ENCODE data around the gene CAT. TPM values are rescaled to one million over a fixed set of nuclear protein-coding genes. Genes with fewer than 3 reads are reported as not detected.

Gene CAT
- total RNA-seq, 2 donors from 2014 or later, result 53.3 to 71.5 TPM

DNA sequence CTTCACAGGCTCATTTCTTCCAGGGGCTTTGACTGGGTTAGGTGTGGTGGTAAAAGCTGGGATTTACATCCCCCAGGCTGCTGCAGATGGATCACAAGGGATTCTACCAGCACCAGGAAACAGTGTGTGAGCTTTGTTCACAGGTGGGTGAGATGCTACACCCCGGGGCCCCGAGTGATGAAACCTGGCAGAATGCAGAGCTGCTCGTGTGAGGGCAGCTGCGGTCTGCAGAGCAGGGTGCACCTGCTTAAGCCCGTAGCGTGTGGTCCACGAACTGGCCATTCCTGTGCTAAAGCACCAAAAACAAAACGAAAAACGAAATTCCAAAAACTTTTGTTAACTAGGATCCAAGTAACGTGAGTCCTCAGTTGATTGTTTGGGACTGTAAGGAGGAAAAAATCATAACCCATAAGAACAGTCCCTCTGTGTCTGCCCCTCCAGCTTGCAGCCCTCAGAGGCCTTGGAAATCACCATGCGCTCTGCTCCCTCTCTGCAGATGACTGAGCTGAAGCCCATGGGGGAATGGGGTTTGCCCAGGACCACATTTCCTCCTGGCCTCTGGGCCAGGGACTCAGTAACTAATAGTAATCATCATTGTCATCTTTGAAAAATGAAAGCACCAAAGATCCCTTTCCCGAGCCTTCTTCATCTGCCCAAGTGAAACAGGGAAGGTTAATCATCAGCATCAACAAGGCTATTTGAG, 50.3 kb downstream of the CAT start:
- intact Hi-C loops (cut with DNase I), result no loop called here
- no peak for DNase-seq (ENCODE audit: low spot score)

DNA sequence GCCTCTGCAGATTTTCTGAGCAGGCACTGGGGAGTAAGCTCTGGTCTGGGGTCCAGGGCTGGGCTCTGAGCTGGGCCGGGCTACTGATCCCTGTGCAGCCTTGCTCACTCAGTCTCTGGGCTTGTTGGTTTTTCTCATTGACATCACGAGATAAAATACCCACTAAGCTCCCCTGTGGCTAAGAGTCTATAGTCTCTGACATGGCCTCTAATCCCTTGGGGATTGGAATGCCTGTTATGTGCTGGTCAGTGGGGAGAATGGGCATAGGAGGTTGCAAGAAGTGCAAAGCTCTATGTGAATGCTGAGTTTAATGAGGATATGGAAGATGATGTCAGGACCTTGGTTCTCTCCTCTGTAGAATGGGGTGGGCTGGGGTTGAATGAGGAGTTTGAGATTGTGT, 51.6 kb downstream of the CAT start:
- no peak for DNase-seq (ENCODE audit: low spot score)
- intact Hi-C loops (cut with DNase I), result no loop called here

DNA sequence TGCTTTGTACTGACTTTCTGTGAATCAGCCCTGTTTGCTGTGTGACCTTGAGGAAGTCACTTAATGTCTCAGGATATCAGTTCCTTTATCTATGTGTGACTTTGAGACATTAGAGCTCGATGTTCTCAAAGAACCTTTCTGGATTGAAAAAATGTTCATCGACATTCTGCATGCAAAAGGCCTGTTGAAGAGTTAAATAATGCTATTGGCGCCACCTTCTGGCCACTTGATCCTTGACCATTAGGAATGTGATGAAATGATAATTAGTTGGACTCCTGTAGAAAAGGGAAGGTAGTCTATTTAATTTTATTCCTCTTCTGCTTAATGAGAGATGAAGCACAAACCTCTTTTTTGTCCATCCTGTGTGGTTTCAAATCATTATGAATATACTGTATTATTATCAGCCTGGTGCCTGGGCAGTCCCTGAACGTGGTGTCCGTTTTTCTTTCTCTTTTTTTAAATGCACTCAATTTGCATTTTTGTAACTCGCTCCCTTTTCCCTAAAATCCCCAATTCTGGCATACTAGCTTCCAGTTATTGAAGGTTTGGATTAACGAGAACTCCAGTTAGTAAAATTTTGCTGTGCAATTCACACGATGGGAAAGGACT, 54.2 kb downstream of the CAT start:
- intact Hi-C loops (cut with DNase I), result no loop called here

DNA sequence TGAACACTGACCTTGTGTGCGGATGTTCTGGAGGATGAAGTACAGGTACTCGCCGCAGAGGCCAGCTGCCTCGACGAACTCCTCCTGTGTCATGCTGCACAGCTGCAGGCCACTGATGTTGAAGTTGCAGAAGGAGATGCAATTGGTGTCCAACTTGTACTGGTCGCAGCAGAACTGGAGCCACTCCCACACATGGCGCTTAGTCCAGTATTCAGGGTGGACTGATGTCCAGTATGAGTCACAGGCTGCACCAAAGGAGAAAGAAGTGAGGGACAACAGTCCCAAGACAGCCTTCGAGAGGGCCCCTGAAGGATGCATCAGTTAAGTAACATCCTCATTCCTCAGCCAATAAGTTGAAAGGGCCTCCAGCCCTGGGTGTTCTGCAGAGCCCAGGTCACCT, 54.7 kb downstream of the CAT start:
- intact Hi-C loops (cut with DNase I), result no loop called here
- no peak for DNase-seq (ENCODE audit: low spot score)

More for the DNA sequence above, 54.2 kb downstream of the CAT start:
- DNase-seq (ENCODE audit: low spot score), result no peak

DNA sequence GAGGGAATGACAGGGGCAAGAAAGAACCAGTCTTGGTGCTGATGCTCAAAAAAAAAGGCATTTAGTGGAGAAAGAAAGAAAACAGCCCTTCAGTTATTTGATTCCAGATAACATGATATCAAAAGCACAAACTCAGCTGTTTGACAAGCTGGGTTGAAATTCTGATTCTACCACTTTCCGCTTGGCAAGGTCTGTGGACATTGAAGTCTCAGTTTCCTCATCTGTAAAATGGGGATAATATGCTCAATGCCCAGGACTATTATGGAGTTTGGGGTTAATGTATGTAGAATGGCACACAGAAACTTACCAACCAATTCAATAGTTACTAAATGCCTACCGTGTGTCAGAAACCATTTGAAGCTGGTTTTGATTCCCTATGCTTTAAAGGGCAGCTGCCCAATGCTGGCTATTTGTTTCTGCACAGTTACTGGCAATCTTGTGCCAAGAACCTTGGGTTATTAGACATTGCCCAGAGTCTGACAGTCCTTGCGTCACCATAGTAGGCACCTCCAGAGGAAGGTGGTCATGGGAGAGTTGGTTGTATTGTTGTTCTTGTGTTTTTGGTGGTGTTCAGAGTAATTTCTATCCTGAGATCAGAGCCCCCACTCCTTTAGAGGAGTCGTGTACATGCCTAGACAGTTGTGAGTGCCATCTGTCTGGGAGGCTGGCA, 55.3 kb downstream of the CAT start:
- no peak for DNase-seq (ENCODE audit: low spot score)
- intact Hi-C loops (cut with DNase I), result loop anchor here in 1 of 2 donors (2.0 kb wide), 1 partner anchor 489 kb away; no protein-coding TSS in a partner anchor

DNA sequence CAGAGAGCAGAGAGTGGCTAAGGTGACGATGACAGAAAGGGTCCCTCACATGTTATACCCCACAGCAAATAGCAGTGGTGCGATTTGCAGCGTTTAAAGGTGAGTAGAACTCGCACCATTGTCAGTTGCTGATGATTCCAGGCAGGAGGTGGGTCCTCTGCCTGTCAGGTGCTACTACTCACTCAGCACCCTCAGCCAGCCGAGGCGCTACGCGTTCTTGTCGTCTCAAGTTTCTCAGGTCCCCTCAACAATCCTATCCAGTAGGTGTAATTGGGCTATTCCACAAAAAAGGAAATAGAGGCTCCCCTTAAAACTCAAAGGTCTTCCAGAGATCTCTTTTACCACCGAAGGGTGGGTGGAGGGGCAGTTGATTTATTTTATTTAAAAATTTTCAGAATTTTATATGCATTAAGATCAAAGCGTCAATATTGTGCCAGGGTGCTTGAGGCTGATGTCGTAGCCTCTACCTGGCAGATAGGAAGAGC, 56.5 kb downstream of the CAT start:
- no peak for DNase-seq (ENCODE audit: low spot score)
- intact Hi-C loops (cut with DNase I), result loop anchor here in 1 of 2 donors (2.0 kb wide), 1 partner anchor 490 kb away; no protein-coding TSS in a partner anchor

DNA sequence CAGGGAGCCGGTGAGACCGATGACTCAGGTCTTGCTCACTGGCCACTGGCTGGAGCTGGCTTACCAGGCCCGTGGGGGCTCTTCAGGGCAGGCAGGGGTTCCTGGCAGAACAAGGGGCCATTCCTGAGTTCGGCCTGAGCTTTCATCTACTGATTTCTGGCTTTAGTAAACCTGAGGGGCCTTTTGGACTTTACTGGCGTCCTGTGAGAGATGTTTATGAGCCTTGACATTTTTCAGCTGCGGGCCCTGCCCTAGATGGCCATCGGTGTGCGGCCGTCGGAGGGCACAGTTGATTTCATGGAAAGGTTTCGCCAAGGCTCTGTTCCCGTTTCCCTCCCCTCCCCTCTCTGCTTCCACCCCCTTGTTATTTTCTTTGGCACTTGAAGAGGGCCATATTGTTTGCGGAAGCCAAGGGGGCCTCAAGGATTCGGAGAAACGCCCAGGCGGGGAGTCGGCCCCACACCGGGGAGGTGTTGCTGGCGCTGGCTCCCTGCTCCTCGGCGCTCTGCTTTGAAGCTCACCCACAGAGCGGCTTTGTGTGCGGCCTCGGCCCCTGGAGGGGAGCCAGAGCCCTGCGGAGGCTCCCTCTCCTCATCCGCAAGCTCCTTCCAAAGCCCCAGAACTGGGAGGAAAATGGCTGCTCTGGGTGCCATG, 57.1 kb downstream of the CAT start:
- intact Hi-C loops (cut with DNase I), result loop anchor here in 1 of 2 donors (2.0 kb wide), 1 partner anchor 491 kb away; no protein-coding TSS in a partner anchor
- no peak for DNase-seq (ENCODE audit: low spot score)

DNA sequence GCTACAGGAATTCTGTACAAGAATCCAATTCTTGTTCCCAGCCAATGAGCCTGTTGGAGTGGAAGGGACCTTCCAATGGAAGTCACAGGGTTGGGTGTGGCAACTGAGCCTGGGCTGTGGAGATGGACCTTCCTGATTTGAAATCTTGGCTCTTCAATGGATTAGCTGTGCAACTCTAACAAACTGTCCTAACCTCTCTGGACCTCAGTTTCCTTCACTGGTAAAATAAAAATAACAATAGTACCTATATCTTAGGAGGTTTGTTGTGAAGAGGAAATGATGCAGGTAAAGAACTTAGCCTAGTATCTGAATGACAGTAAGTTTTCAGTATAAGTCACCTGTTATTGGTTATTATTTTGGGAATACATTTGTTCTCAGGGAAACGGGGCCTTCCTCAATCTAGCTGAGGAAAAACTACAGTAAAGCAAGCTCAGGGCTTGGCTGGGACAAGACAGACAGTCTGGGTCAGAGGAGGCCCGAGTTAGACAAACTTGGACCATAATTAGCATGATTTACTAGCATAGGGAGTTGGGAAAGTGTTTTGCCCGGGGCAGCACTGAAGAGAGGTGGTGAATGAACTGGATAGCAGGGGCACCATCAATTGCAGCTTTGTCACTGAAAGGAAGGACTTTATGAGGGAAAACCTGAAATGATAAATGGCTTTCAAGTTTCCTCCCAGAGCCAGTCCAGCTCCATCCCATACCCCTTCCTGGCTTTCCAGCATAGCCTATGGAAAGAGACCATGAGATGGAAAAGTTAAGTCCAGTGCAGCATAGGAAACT, 61.2 kb downstream of the CAT start:
- intact Hi-C loops (cut with DNase I), result no loop called here
- no peak for DNase-seq (ENCODE audit: low spot score)

DNA sequence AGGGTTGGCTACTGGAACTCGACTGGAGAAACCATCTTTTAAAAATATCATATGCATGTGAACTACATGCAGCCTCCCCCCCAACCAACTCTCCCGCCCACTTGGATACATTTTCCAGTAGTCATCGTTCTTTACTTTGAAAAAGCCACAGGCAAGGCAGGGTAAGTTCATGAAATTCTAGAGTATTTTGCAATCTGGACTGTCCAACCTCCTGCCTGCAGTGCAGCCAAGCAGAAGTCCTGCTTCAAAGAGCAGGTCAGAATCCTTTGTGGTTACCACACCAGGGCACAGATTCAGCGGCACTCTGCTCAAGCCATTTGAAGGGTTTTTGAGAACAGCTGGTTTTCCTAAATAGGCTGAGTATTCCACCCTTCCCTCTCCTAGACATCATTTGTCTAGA, 62.8 kb downstream of the CAT start:
- intact Hi-C loops (cut with DNase I), result no loop called here
- no peak for DNase-seq (ENCODE audit: low spot score)

DNA sequence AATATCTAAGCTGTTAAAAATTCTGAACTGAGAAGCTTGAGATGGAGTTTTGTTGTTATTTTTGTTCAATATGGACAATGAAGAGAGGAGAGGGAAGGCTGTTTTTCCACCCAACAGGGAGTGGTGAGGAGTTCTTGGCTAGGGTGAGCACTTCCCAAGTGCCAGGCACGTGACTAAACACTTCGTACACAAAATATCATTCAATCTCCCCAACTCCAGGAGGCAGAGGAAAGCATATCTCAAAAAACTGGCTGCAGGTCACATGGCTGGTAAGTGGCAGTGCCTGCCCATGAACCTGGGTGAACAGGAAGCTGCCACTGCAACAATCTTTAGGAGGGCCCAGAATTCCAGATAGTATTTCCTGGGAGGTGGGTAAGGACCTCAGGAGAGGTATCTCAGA, 63.2 kb downstream of the CAT start:
- no peak for DNase-seq (ENCODE audit: low spot score)
- intact Hi-C loops (cut with DNase I), result no loop called here

DNA sequence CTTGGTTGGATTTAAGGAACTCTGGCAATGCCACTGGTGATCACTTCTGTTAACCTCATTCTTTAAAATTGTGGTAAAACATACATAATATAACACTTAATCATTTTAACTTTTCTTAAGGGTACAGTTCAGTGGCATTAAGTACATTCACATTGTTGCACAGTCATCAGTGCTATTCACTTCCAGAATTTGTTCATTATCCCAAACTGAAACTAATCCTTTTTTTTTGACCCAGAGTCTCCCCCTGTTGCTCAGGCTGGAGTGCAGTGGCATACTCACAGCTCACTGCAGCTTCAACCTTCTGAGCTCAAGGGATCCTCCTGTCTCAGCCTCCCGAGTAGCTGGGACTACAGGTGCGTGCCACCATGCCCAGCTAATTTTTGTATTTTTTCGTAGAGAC, 64.2 kb downstream of the CAT start:
- intact Hi-C loops (cut with DNase I), result no loop called here
- no peak for DNase-seq (ENCODE audit: low spot score)

DNA sequence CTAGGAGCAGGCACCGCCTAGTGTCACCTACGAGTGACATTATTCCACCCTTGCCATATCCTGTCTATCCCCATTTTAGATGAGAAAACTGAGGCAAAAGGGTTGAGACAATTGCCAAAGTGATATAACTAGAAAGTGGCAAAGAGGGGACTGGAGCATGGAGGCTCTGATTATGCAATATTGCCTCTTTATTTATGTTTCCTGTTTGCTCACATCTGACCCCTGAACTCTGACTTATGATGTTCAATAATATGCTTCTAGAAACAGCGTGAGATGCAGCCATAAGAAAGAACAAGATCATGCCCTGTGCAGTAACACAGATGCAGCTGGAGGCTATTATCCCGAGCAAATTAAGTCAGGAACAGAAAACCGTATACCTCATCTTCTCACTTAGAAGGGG, 67.1 kb downstream of the CAT start:
- DNase-seq (ENCODE audit: low spot score), result no peak
- intact Hi-C loops (cut with DNase I), result no loop called here

DNA sequence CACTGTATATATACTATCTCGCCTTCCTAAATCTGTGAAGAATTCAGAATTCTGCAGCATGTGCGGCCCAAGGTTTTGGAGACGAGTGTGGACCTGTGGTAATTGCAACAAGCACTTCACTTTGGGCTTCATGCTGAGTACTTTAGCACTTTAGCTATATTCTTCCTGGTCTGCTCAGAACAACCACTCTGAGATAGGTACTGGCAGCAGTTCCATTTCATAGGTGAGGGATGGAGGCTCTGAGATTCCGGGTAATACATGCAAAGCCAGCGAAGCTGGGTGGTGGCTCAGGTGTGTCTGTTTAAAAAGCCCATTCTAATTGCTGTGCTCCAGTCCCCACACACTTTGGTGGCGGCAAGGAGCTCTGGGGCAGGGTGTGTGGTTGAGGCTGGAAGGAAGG, 68.4 kb downstream of the CAT start:
- intact Hi-C loops (cut with DNase I), result no loop called here
- no peak for DNase-seq (ENCODE audit: low spot score)

DNA sequence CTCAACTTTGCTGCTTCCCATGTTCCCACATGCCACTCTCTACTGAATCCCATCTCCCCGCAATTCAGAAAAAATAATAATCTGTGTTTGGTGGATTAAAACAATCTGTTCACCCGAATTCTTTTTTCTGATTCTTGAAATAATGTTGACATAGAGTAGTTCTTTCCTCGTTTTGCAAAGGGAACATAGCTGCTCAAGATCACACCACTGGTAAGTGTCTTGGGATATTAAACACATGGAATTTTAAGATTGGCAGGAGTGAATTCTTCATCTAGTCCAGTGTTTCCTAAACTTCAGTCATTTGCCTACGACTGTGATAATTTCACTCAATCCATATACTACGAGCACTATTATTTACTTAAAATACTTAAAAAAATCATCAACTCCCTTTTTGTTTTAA, 68.9 kb downstream of the CAT start:
- intact Hi-C loops (cut with DNase I), result no loop called here
- no peak for DNase-seq (ENCODE audit: low spot score)

DNA sequence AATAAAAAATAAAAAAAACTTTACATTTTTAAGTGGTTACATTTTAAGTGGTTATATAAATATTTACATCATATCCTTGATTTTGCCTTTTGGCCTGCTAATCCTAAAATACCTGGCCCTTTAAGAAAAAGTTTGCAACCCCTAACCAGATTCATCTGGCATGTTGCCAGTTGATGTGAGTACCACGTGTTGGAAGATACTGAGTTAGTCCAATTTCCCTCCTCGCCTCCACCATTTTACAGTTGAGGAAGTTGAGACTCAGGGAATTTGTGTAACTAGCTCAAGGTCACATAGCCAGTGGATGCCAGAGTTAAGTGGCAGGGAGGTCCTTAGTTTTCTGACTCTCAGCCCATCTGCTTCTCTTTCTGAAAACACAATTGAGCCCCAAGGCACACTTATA, 69.8 kb downstream of the CAT start:
- intact Hi-C loops (cut with DNase I), result no loop called here
- DNase-seq (ENCODE audit: low spot score), result no peak

DNA sequence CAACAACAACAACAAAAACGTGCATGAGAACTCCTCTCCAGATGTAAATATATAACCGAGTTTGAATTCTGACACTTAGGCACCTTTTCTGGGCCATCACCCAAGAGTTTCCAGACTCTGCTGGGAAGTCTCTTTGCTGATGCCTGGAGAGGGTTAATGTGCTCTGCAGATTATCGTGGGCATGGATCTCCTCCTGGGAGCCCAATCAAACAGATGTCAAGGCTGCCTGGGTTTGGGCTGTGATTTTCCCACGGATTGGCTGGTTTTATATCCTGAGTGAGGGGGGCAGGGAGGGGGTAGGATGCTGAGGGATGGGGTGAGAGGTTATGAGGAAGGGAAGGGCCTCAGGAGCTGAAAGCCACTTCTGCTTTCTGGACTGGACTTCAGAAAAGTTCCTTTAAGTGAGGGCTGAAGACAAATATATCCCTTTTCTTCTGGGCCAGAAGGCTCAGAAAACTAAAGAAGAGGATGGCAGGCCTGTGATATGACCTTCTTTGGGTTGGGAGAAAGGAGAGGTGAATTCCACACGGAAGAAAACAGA, 70.7 kb downstream of the CAT start:
- DNase-seq (ENCODE audit: low spot score), result no peak
- intact Hi-C loops (cut with DNase I), result no loop called here

DNA sequence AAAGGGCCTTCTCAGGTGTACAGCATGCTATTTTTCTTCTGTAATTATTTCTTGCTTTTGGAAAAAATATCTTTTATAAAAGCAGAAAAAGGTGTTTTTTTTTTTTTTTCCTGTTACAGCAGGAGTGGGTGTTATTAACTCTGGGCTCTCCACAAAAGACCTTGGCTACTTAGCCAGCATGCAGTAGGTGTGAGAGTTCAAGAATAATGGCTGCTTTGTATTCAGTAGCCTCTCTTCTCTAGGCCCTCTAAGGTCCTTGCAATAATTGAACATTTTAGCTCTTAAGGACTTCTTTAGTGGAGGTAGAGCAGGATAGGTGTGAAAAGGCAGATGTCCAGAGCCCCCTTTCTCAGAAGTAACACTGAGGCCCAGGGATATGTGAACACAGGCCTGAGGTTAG, 71.5 kb downstream of the CAT start:
- intact Hi-C loops (cut with DNase I), result no loop called here
- no peak for DNase-seq (ENCODE audit: low spot score)

DNA sequence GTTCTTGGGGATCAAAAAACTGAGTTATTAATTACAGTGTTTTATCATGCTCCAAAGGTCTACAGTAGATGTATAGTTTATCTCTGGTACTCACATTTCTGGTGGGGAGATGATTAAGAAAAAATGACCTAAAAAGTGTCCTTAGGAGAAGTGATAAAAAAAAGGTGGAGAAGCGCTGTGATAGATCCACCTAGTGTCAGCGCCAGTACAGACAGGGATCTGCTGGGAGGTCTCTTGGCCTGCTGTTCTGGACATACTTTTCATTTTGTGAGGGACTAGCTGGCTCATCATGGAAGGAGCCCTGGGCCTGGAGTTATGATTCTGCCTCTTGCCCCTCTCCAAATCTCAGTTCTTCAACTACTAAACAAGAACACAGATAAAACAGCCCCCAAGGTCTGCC, 71.9 kb downstream of the CAT start:
- no peak for DNase-seq (ENCODE audit: low spot score)
- intact Hi-C loops (cut with DNase I), result no loop called here

Data from posterior vena cava (tissue), 2 donors.